ENCODE data around the gene GUCA2A.

The GUCA2A gene

GRCh38 chr1:42176902-42177519 lies 12.5 kb upstream of the GUCA2A start:
- no peak for DNase-seq (ENCODE audit: low read depth)

- no peak for DNase-seq (ENCODE audit: low read depth)
Observed at GRCh38 chr1:42175314-42176054, 10.9 kb upstream of the GUCA2A start.

- no peak for DNase-seq (ENCODE audit: low read depth)
Observed at GRCh38 chr1:42173961-42174735, 9.6 kb upstream of the GUCA2A start.

- no peak for DNase-seq (ENCODE audit: low read depth)
Observed at GRCh38 chr1:42173155-42173933, 8.8 kb upstream of the GUCA2A start.

GRCh38 chr1:42172381-42173133 lies 8.0 kb upstream of the GUCA2A start:
- no peak for DNase-seq (ENCODE audit: low read depth)

- no peak for DNase-seq (ENCODE audit: low read depth)
Observed at GRCh38 chr1:42171679-42172266, 7.2 kb upstream of the GUCA2A start.

GRCh38 chr1:42170779-42171621 lies 6.5 kb upstream of the GUCA2A start:
- DNase-seq (ENCODE audit: low read depth) = no peak

GRCh38 chr1:42168763-42169162 lies 4.2 kb upstream of the GUCA2A start:
- DNase-seq (ENCODE audit: low read depth) = no peak

- DNase-seq (ENCODE audit: low read depth) = no peak
Observed at GRCh38 chr1:42168391-42168670, 3.8 kb upstream of the GUCA2A start.

- DNase-seq (ENCODE audit: low read depth) = no peak
Observed at GRCh38 chr1:42167611-42168390, 3.3 kb upstream of the GUCA2A start.

GRCh38 chr1:42165511-42166210 lies 1.1 kb upstream of the GUCA2A start:
- no peak for DNase-seq (ENCODE audit: low read depth)

GRCh38 chr1:42163536-42164503 lies 725 bp downstream of the GUCA2A start:
- no peak for DNase-seq (ENCODE audit: low read depth)

GRCh38 chr1:42163114-42163513 lies 1.4 kb downstream of the GUCA2A start:
- DNase-seq (ENCODE audit: low read depth) = no peak

- DNase-seq (ENCODE audit: low read depth) = no peak
Observed at GRCh38 chr1:42162181-42162580, 2.4 kb downstream of the GUCA2A start.

- DNase-seq (ENCODE audit: low read depth) = no peak
Observed at GRCh38 chr1:42158189-42158588, 6.4 kb downstream of the GUCA2A start.

- DNase-seq (ENCODE audit: low read depth) = no peak
Observed at GRCh38 chr1:42157667-42158066, 6.9 kb downstream of the GUCA2A start.

GRCh38 chr1:42155362-42155761 lies 9.2 kb downstream of the GUCA2A start:
- DNase-seq (ENCODE audit: low read depth) = no peak

GRCh38 chr1:42154685-42155084 lies 9.9 kb downstream of the GUCA2A start:
- DNase-seq (ENCODE audit: low read depth) = no peak

All from GM04503 (cell line).